C4-2B (cell line): Measurements from ENCODE around the gene MRPL32.
"Not testable (repeated sequence)": the region's sequence is repeated elsewhere in the genome, so short reads cannot be mapped to it uniquely, and the experiment has no call there.

Experiments used
- H3K27ac ChIP-seq: fragments of 450-650 bp; 2 replicates; pipeline ENCODE4 v1.5.1; 2017
- ZFX ChIP-seq: fragments of 450-650 bp; IDR thresholded peaks from 2 replicates; pipeline ENCODE4 v1.6.1; 2017
- TF ChIP-seq, protein P1 (sequence below): fragments of 450-650 bp; conservative IDR thresholded peaks from 2 replicates; pipeline ENCODE4 v1.5.1; 2017; ENCODE audit warnings: mild to moderate bottlenecking

The MRPL32 gene

GRCh38 chr7:42931834-42932651 lies at the start of gene MRPL32, which contains the start of gene PSMA2:
Gene MRPL32 (plus strand): TSS chr7:42932376. CDS start chr7:42932387, 11 bp downstream.
Gene PSMA2 (minus strand): TSS chr7:42932174. CDS start chr7:42932158, 16 bp downstream.
- peak; percentile 36; the same call in 1 of the 2 replicates for TF ChIP-seq ZFX
- TF ChIP-seq, protein P1, sequence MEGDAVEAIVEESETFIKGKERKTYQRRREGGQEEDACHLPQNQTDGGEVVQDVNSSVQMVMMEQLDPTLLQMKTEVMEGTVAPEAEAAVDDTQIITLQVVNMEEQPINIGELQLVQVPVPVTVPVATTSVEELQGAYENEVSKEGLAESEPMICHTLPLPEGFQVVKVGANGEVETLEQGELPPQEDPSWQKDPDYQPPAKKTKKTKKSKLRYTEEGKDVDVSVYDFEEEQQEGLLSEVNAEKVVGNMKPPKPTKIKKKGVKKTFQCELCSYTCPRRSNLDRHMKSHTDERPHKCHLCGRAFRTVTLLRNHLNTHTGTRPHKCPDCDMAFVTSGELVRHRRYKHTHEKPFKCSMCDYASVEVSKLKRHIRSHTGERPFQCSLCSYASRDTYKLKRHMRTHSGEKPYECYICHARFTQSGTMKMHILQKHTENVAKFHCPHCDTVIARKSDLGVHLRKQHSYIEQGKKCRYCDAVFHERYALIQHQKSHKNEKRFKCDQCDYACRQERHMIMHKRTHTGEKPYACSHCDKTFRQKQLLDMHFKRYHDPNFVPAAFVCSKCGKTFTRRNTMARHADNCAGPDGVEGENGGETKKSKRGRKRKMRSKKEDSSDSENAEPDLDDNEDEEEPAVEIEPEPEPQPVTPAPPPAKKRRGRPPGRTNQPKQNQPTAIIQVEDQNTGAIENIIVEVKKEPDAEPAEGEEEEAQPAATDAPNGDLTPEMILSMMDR = no peak
- H3K27ac ChIP-seq = peak within 1 kb of the TSS; percentile 88

- H3K27ac ChIP-seq = no peak overlapping the region
These were observed 48.2 kb upstream of the MRPL32 start for GRCh38 chr7:42883950-42884349.

DNA sequence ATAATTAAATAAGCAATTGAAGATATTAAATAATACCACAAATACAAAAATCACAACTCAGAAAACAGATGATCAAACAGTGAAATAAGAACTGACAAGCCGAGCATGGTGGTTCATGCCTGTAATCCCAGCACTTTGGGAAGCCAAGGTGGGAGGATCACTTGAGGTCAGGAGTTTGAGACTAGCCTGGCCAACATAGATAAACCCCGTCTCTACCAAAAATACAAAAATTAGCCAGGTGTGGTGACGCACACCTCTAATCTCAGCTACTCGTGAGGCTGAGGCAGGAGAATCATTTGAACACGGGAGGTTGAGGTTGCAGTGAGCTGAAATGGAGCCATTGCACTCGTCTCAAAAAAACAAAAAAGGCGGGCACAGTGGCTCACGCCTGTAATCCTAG lies 47.0 kb upstream of the MRPL32 start:
- H3K27ac ChIP-seq = not testable (repeated sequence)

More at GRCh38 chr7:42883950-42884349, 48.2 kb upstream of the MRPL32 start:
- TF ChIP-seq, protein P1 = no peak
- TF ChIP-seq ZFX = no peak

GRCh38 chr7:42886129-42886528 lies 46.0 kb upstream of the MRPL32 start:
- H3K27ac ChIP-seq = peak overlapping the region; percentile 57

GRCh38 chr7:42886893-42887505 lies 45.2 kb upstream of the MRPL32 start:
- no peak overlapping the region for H3K27ac ChIP-seq

More at GRCh38 chr7:42886129-42886528, 46.0 kb upstream of the MRPL32 start:
- TF ChIP-seq, protein P1 = peak; percentile 60
- TF ChIP-seq ZFX = no peak

GRCh38 chr7:42893346-42894240 lies 38.6 kb upstream of the MRPL32 start:
- TF ChIP-seq, protein P1 = no peak
- no peak for TF ChIP-seq ZFX
- no peak overlapping the region for H3K27ac ChIP-seq

More at GRCh38 chr7:42886893-42887505, 45.2 kb upstream of the MRPL32 start:
- TF ChIP-seq ZFX = no peak
- TF ChIP-seq, protein P1 = no peak

- no peak for TF ChIP-seq ZFX
- TF ChIP-seq, protein P1 = no peak
- no peak overlapping the region for H3K27ac ChIP-seq
These were observed 31.3 kb upstream of the MRPL32 start for GRCh38 chr7:42900842-42901241.
